ENCODE results near the gene FTCD. TPM values are rescaled to one million over a fixed set of nuclear protein-coding genes. Genes with fewer than 3 reads are reported as not detected.

The FTCD gene
- total RNA-seq, 1 experiment from 2014 or later: 0.40 TPM

GRCh38 chr21:46150491-46151121, 4.8 kb downstream of the FTCD start:
- Histone ChIP-seq H3K36me3 (ENCODE audit: low read depth, low read length) (no peaks in the 10 kb centered on the region), H3K27ac (ENCODE audit: low read length) (no peak overlapping the region), H3K4me2 (ENCODE audit: low read length) (no peak overlapping the region), H3K79me2 (ENCODE audit: low read length) (no peaks in the 10 kb centered on the region), H3F3A (ENCODE audit: low read length, unreplicated experiment) (peaks cover 7% of the 10 kb centered on the region), H3K9ac (ENCODE audit: low read length) (no peak overlapping the region), H3K4me1 (ENCODE audit: insufficient read depth, low read length) (0 out of 2 replicates have a peak, but pooled peaks cover 4% of the 10 kb centered on the region), H3K4me3 (ENCODE audit: low read length) (no peak overlapping the region), H3K9me2 (replicated peaks; ENCODE audit: low read length) (no peaks in the 10 kb centered on the region), H3K9me3 (ENCODE audit: low read length) (no peaks in the 10 kb centered on the region), H2AFZ (ENCODE audit: low read length) (no peak overlapping the region), H4K20me1 (ENCODE audit: low read length) (no peaks in the 10 kb centered on the region), H3K27me3 (ENCODE audit: low read length) (no peaks in the 10 kb centered on the region)
- ChIA-PET POLR2A (ENCODE audit: unreplicated experiment) (no interaction called here), CTCF (no interaction called here)
- ATAC-seq: no peak
- no TSS peak for BruUV-seq (replicated peaks)
- DNase-seq: no peak
- intact Hi-C loops (cut with micrococcal nuclease): no loop called here
- TF ChIP-seq CTCF (conservative IDR thresholded peaks at IDR 0.05; ENCODE audit: low read depth, low read length) (no peak), EZH2phosphoT487 (IDR thresholded peaks at IDR 0.05; ENCODE audit: borderline replicate concordance, low read length) (no peak), EZH2 (IDR thresholded peaks at IDR 0.05; ENCODE audit: low read length, unreplicated experiment) (no peak)

GRCh38 chr21:46150073-46150472, 5.3 kb downstream of the FTCD start:
- CTCF ChIA-PET: no interaction called here
- BruUV-seq (replicated peaks): no TSS peak
- Histone ChIP-seq H3K27ac (ENCODE audit: low read length) (no peak overlapping the region), H3K36me3 (ENCODE audit: low read depth, low read length) (no peaks in the 10 kb centered on the region), H3F3A (ENCODE audit: low read length, unreplicated experiment) (peaks cover 7% of the 10 kb centered on the region), H4K20me1 (ENCODE audit: low read length) (no peaks in the 10 kb centered on the region), H3K4me3 (ENCODE audit: low read length) (no peak overlapping the region), H3K27me3 (ENCODE audit: low read length) (no peaks in the 10 kb centered on the region), H2AFZ (ENCODE audit: low read length) (no peak overlapping the region), H3K9me3 (ENCODE audit: low read length) (no peaks in the 10 kb centered on the region), H3K4me2 (ENCODE audit: low read length) (no peak overlapping the region), H3K9me2 (replicated peaks; ENCODE audit: low read length) (no peaks in the 10 kb centered on the region), H3K9ac (ENCODE audit: low read length) (no peak overlapping the region), H3K4me1 (ENCODE audit: insufficient read depth, low read length) (0 out of 2 replicates have a peak, but pooled peaks cover 4% of the 10 kb centered on the region), H3K79me2 (ENCODE audit: low read length) (no peaks in the 10 kb centered on the region)
- intact Hi-C loops (cut with micrococcal nuclease): no loop called here
- ATAC-seq (no peak), DNase-seq (no peak)
- POLR2A ChIA-PET (ENCODE audit: unreplicated experiment): no interaction called here
- TF ChIP-seq EZH2 (IDR thresholded peaks at IDR 0.05; ENCODE audit: low read length, unreplicated experiment) (no peak), CTCF (conservative IDR thresholded peaks at IDR 0.05; ENCODE audit: low read depth, low read length) (no peak)

GRCh38 chr21:46149205-46149901, 6.0 kb downstream of the FTCD start:
- Histone ChIP-seq H3K9me3 (ENCODE audit: low read length) (no peaks in the 10 kb centered on the region), H3K79me2 (ENCODE audit: low read length) (no peaks in the 10 kb centered on the region), H3K27ac (ENCODE audit: low read length) (no peak overlapping the region), H3K9me2 (replicated peaks; ENCODE audit: low read length) (no peaks in the 10 kb centered on the region), H3K4me1 (ENCODE audit: insufficient read depth, low read length) (0 out of 2 replicates have a peak, but pooled peaks cover 4% of the 10 kb centered on the region), H3K4me3 (ENCODE audit: low read length) (no peak overlapping the region), H3K9ac (ENCODE audit: low read length) (no peak overlapping the region), H3K4me2 (ENCODE audit: low read length) (no peak overlapping the region), H2AFZ (ENCODE audit: low read length) (no peak overlapping the region), H3F3A (ENCODE audit: low read length, unreplicated experiment) (peaks cover 7% of the 10 kb centered on the region), H3K36me3 (ENCODE audit: low read depth, low read length) (no peaks in the 10 kb centered on the region), H4K20me1 (ENCODE audit: low read length) (no peaks in the 10 kb centered on the region), H3K27me3 (ENCODE audit: low read length) (no peaks in the 10 kb centered on the region)
- POLR2A ChIA-PET (ENCODE audit: unreplicated experiment): no interaction called here
- DNase-seq: no peak
- no peak for ATAC-seq
- no TSS peak for BruUV-seq (replicated peaks)
- CTCF ChIA-PET: no interaction called here
- TF ChIP-seq EZH2phosphoT487 (IDR thresholded peaks at IDR 0.05; ENCODE audit: borderline replicate concordance, low read length) (no peak), CTCF (conservative IDR thresholded peaks at IDR 0.05; ENCODE audit: low read depth, low read length) (no peak), EZH2 (IDR thresholded peaks at IDR 0.05; ENCODE audit: low read length, unreplicated experiment) (no peak)
- intact Hi-C loops (cut with micrococcal nuclease): loop anchor here (5.0 kb wide), 1 partner anchor 138 kb away; the partner anchor contains the start of genes MCM3AP and YBEY
